ENCODE measurements around the gene OGFR.

Gene OGFR

GRCh38 chr20:62766716-62767115 lies 37.9 kb upstream of the OGFR start:
- Histone ChIP-seq H3K36me3 (ENCODE audit: control insufficient read depth, insufficient read depth, low read length) (no peaks in the 10 kb centered on the region), H3K27me3 (replicated peaks; ENCODE audit: control insufficient read depth, insufficient read depth, low read length) (peaks cover 2% of the 10 kb centered on the region), H3K4me3 (replicated peaks; ENCODE audit: low read depth, low read length) (no peak overlapping the region)
- no peak for TF ChIP-seq CTCF (IDR thresholded peaks at IDR 0.05; ENCODE audit: insufficient read depth, low read length, poor library complexity, severe bottlenecking)
- DNase-seq (ENCODE audit: extremely low read depth, insufficient read length) = no peak

GRCh38 chr20:62768234-62768546 lies 36.4 kb upstream of the OGFR start:
- DNase-seq (ENCODE audit: extremely low read depth, insufficient read length) = no peak
- no peak for TF ChIP-seq CTCF (IDR thresholded peaks at IDR 0.05; ENCODE audit: insufficient read depth, low read length, poor library complexity, severe bottlenecking)
- H3K27me3 ChIP-seq (replicated peaks; ENCODE audit: control insufficient read depth, insufficient read depth, low read length) = peaks cover 2% of the 10 kb centered on the region
- no peak overlapping the region for H3K4me3 ChIP-seq (replicated peaks; ENCODE audit: low read depth, low read length)
- H3K36me3 ChIP-seq (ENCODE audit: control insufficient read depth, insufficient read depth, low read length) = no peaks in the 10 kb centered on the region

DNA sequence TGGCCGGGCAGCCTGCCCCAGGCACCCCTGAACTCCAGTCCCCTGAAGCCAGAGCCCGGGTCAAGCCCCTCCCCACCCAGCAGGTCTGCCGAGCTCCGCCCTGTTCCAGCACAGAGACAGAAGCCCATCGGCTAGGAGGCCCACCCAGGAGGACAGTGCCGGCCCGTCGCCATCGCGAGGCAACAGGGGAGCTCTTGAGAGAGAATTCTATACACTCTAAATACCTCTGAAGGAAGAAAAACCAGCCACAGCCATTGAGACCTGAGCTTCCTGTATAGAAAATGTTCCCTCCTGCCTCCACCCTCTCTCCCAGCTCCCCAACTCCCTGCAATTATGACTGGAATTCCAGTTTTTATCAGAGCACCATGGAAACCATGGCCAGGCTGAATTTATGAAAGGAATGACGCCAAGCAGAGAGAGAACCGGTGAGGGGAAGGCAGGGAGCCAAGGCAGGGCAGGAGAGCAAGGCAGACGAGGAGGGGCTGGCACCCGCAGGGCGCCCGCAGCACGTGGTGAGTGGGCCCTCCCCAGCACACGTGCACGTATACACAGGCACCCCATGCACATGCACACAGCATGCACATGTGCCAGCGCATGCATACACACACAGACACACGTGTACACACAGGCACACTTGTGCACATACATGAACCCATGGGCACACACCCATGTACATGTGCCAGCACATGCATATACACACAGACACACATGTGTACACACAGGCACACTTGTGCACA lies 35.9 kb upstream of the OGFR start:
- peaks cover 2% of the 10 kb centered on the region for H3K27me3 ChIP-seq (replicated peaks; ENCODE audit: control insufficient read depth, insufficient read depth, low read length)
- H3K36me3 ChIP-seq (ENCODE audit: control insufficient read depth, insufficient read depth, low read length) = no peaks in the 10 kb centered on the region
- no peak for DNase-seq (ENCODE audit: extremely low read depth, insufficient read length)
- TF ChIP-seq CTCF (IDR thresholded peaks at IDR 0.05; ENCODE audit: insufficient read depth, low read length, poor library complexity, severe bottlenecking) = no peak
- no peak overlapping the region for H3K4me3 ChIP-seq (replicated peaks; ENCODE audit: low read depth, low read length)

- peaks cover 2% of the 10 kb centered on the region for H3K27me3 ChIP-seq (replicated peaks; ENCODE audit: control insufficient read depth, insufficient read depth, low read length)
- H3K36me3 ChIP-seq (ENCODE audit: control insufficient read depth, insufficient read depth, low read length) = no peaks in the 10 kb centered on the region
- DNase-seq (ENCODE audit: extremely low read depth, insufficient read length) = no peak
- TF ChIP-seq CTCF (IDR thresholded peaks at IDR 0.05; ENCODE audit: insufficient read depth, low read length, poor library complexity, severe bottlenecking) = no peak
- no peak overlapping the region for H3K4me3 ChIP-seq (replicated peaks; ENCODE audit: low read depth, low read length)
Observed at GRCh38 chr20:62769346-62770071, 35.1 kb upstream of the OGFR start.

DNA sequence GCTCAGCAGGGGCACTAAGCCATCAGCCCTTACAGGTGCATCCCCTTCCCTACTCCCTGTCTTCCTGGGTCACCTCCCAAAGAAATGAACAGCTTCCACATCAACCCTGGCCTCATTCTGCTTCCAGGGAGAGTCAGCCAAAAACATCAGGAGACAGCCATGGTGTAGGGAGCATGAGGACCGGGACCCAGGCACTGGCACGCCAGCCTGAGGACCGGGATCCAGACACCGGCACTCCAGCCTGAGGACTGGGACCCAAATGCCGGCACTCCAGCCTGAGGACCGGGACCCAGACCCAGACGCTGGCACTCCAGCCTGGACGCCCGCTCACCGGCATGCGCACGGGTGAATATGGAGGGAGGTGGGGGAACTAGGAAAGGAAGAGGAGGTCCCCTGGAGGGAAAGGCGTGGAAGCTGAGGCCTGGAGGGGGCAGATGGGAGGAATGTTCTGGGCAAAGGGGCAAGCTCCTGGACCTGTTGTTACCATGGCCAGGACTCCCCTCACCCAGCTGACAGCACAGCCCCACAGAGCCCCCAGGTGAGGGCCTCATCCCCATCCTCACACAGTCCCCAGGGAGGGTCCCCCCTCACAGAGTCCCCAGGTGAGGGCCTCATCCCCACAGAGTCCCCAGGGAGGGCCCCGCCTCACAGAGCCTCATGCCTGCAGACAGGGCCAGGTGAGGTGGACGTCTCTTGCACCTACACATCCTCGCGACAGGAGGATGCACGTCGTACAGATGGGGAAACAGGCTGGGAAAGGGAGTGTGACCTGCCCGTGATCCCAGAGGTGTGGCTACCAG lies 34.3 kb upstream of the OGFR start:
- peaks cover 2% of the 10 kb centered on the region for H3K27me3 ChIP-seq (replicated peaks; ENCODE audit: control insufficient read depth, insufficient read depth, low read length)
- DNase-seq (ENCODE audit: extremely low read depth, insufficient read length) = no peak
- H3K36me3 ChIP-seq (ENCODE audit: control insufficient read depth, insufficient read depth, low read length) = no peaks in the 10 kb centered on the region
- no peak overlapping the region for H3K4me3 ChIP-seq (replicated peaks; ENCODE audit: low read depth, low read length)
- TF ChIP-seq CTCF (IDR thresholded peaks at IDR 0.05; ENCODE audit: insufficient read depth, low read length, poor library complexity, severe bottlenecking) = no peak
